ENCODE results near the gene LGALS1.

LGALS1 gene

GRCh38 chr22:37728620-37729019 is 53.2 kb downstream of the LGALS1 start:
- DNase-seq = no peak
